ENCODE data around the gene FGD4. TPM values are rescaled to one million over a fixed set of nuclear protein-coding genes. Genes with fewer than 3 reads are reported as not detected.
A peak's percentile ranks its signal among the peaks of the same experiment; 100 is the strongest.

Gene FGD4
- total and polyA plus RNA-seq, 9 of the 15 experiments (the other 6 are each of a cell fraction or from before 2014, with no cell fraction given) = 0.05 to 0.51 (median 0.27) TPM

DNA sequence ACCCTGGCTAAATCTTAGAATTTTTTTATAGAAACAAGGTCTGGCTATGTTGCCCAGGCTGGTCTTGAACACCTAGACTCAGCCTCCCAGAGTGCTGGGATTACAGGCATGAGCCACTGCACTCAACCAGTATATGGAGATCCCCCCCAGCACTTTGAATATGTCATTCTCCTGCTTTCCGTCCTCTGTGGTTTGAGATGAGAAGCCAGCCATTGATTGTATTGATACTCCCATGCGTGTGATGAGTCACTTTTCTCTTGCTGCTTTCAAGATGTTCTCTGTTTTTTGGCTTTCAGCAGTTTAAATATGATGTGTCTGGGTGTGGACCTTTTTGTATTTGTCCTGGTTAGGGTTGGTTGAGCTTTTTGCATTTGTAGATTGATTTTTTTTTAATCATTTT lies 204.5 kb downstream of the FGD4 start:
- no peak overlapping the region for H3K4me3 ChIP-seq
- H2AFZ ChIP-seq (ENCODE audit: low read depth, low read length) = no peak overlapping the region
- H3K27me3 ChIP-seq (ENCODE audit: control insufficient read depth in 2 of 2, insufficient read depth in 2 of 2, low read length in 2 of 2) = peaks cover 0 to 11% of the 10 kb centered on the region in 2 experiments; a peak in 2 of 5 replicates
- ATAC-seq = no peak
- H3K27ac ChIP-seq (ENCODE audit: extremely low read depth, low read depth, low read length) = no peak overlapping the region
- no peak for FAIRE-seq
- in situ Hi-C loops (cut with MboI) (no loop called here), intact Hi-C loops (cut with micrococcal nuclease) (no loop called here)
- 0 out of 2 replicates have a peak, but pooled peaks have one; percentile 12 for TF ChIP-seq ATF3 (IDR thresholded peaks at IDR 0.05)
- TF ChIP-seq ATF3 (CRISPR knock-in tag; conservative IDR thresholded peaks at IDR 0.05) = no peak
- no peak for TF ChIP-seq BCL6 (CRISPR knock-in tag; IDR thresholded peaks at IDR 0.05)
- H3K4me2 ChIP-seq (ENCODE audit: insufficient read depth, low read length) = no peak overlapping the region
- WGBS (ENCODE audit: insufficient coverage, low coverage, missing lambda C conversion rate) = 8% methylated on average over 2 of the region's 2 CpGs
- CTCF ChIA-PET (ENCODE audit: low intra/inter-chr PET ratio) = no interaction called here
- BruUV-seq (replicated peaks) = no TSS peak
- H3K79me2 ChIP-seq (ENCODE audit: control insufficient read depth, insufficient read depth, low read length) = no peaks in the 10 kb centered on the region
- H3K4me1 ChIP-seq (replicated peaks in 1 of 2; ENCODE audit: control insufficient read depth in 2 of 2, insufficient read depth in 2 of 2, low read length in 2 of 2) = no peaks in the 10 kb centered on the region
- no peaks in the 10 kb centered on the region for H3K36me3 ChIP-seq (ENCODE audit: control insufficient read depth, insufficient read depth, low read length)
- POLR2A ChIA-PET = interaction anchor here (1.1 kb wide), 1 partner anchor 12 kb away, joined by 4 read pairs; no protein-coding TSS in a partner anchor
- H3K9me3 ChIP-seq (replicated peaks; ENCODE audit: control insufficient read depth, insufficient read depth, low read depth, low read length) = no peaks in the 10 kb centered on the region
- no peak overlapping the region for H3K9ac ChIP-seq (ENCODE audit: insufficient read depth in 1 of 2, low read depth in 2 of 2, low read length in 2 of 2)
- H3K9me1 ChIP-seq (ENCODE audit: control insufficient read depth, insufficient read depth, low read length) = no peaks in the 10 kb centered on the region
- no peaks in the 10 kb centered on the region for H4K20me1 ChIP-seq (replicated peaks; ENCODE audit: control insufficient read depth, insufficient read depth, low read length)
- DNase-seq (ENCODE audit: extremely low read depth in 1 of 4, low spot score in 3 of 4) = no peak

DNA sequence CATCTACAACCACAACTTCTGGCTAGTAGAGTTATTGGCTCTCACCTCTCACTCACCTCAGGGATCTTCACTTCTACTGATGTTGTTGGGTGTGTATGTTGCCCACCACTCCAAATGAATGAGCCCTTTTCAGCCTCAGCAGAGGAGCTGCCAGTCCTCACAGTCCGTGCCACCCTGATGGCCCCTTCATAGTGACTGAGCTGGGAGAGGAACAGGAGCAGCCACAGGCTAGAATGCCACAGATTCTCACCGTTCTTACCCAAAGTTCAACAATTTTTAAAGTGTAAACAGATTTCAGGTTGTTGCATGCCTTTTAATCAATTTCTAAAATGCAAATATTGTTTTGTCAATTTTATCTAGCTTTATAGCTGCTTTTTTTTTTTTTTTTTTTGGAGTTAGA lies 205.2 kb downstream of the FGD4 start:
- Histone ChIP-seq H3K27ac (ENCODE audit: extremely low read depth, low read depth, low read length) (no peak overlapping the region), H3K4me1 (replicated peaks in 1 of 2; ENCODE audit: control insufficient read depth in 2 of 2, insufficient read depth in 2 of 2, low read length in 2 of 2) (no peaks in the 10 kb centered on the region), H3K36me3 (ENCODE audit: control insufficient read depth, insufficient read depth, low read length) (no peaks in the 10 kb centered on the region), H3K79me2 (ENCODE audit: control insufficient read depth, insufficient read depth, low read length) (no peaks in the 10 kb centered on the region), H3K9me3 (replicated peaks; ENCODE audit: control insufficient read depth, insufficient read depth, low read depth, low read length) (no peaks in the 10 kb centered on the region), H3K4me3 (no peak overlapping the region), H3K9ac (ENCODE audit: insufficient read depth in 1 of 2, low read depth in 2 of 2, low read length in 2 of 2) (no peak overlapping the region), H3K4me2 (ENCODE audit: insufficient read depth, low read length) (no peak overlapping the region), H4K20me1 (replicated peaks; ENCODE audit: control insufficient read depth, insufficient read depth, low read length) (no peaks in the 10 kb centered on the region), H3K9me1 (ENCODE audit: control insufficient read depth, insufficient read depth, low read length) (no peaks in the 10 kb centered on the region), H3K27me3 (ENCODE audit: control insufficient read depth in 2 of 2, insufficient read depth in 2 of 2, low read length in 2 of 2) (peaks cover 5 to 17% of the 10 kb centered on the region in 2 experiments; a peak in 4 of 5 replicates), H2AFZ (ENCODE audit: low read depth, low read length) (no peak overlapping the region)
- TF ChIP-seq MLLT1 (IDR thresholded peaks at IDR 0.05) (no peak), TFE3 (CRISPR knock-in tag; IDR thresholded peaks at IDR 0.05) (no peak), ZBTB7A (IDR thresholded peaks at IDR 0.05; ENCODE audit: borderline replicate concordance, control insufficient read depth, low read depth, low read length) (no peak)
- ChIA-PET CTCF (ENCODE audit: low intra/inter-chr PET ratio) (no interaction called here), POLR2A (interaction anchor here (0.7 to 1.1 kb wide), 2 partner anchors 13 to 1380 kb away, joined by 3 to 4 read pairs; no protein-coding TSS in a partner anchor)
- no TSS peak for BruUV-seq (replicated peaks)
- DNase-seq (ENCODE audit: extremely low read depth in 1 of 4, low spot score in 3 of 4) = no peak
- 0% methylated on average over 2 of the region's 2 CpGs for WGBS (ENCODE audit: insufficient coverage, low coverage, missing lambda C conversion rate)
- intact Hi-C loops (cut with micrococcal nuclease) = no loop called here
- ATAC-seq = no peak
- in situ Hi-C loops (cut with MboI) = no loop called here
- no peak for FAIRE-seq

All from K562 (cell line).